Ramos (cell line): ENCODE measurements around the gene SYNGR3.

Experiments used
- in situ Hi-C: fragments of 300-500 bp; cut with MboI; formaldehyde crosslinking; loops from one replicate; pipeline ENCODE4 v1.14.3; 2022; ENCODE audit warnings: low sequenced_read_pairs; ENCODE audit not compliant: unreplicated experiment

The SYNGR3 gene

DNA sequence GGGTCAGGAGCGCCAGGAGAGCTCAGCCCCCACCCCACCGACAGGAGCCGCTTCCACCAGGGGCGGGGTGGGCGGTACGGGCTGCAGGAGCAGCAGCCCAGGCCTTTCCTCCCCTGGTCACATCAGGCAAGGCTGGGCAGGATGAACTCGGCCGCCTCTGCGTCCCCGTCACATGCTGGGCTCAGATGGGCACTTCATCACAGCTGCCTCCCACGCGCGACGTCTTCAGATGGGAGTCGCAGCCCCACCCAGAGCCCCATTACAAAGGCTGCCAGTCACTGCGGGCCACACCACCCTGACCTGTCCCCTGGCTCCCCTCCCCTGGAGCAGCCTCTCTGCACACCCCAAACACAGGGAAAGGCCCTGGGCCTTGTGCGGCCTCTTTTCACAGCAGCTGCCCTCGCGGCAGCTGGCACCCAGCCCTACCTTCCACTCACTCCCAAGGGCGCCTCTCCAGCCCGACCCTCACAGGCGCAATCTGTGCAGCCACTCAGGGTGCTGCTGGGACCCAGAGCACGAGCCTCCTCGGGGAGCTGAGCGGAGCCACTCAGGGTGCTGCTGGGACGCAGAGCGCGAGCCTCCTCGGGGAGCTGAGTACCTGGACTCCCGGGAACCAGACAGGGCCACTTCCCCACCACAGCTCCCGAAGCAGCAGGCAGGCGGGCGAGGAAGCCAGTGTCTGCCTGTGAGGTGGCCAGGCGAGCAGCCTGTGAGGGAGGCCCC, 15.2 kb downstream of the SYNGR3 start:
- in situ Hi-C loops: loop anchor here (25.0 kb wide), 1 partner anchor 507 kb away; the partner anchor contains the start of genes AMDHD2 and ATP6V0C

DNA sequence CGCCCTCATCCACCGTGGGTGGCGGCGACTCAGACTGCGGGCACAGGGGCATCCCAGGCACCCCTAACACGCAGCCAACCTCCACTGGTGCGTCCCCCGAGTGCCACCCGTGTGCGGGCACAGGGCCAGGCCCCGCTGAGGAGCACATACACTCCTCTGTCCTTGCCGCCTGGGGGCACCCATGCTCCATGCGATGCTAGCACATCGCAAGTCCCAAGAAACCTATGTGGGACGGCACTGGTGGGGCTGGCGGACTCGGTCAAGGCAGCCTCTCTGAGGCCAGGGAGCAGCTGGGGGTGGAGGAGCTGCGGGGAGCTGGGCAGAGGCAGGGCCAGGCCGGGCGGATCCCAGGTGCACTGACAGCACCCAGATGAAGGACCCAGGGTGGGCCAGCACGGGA, 15.9 kb downstream of the SYNGR3 start:
- in situ Hi-C loops: loop anchor here (25.0 kb wide), 1 partner anchor 507 kb away; the partner anchor contains the start of genes AMDHD2 and ATP6V0C

DNA sequence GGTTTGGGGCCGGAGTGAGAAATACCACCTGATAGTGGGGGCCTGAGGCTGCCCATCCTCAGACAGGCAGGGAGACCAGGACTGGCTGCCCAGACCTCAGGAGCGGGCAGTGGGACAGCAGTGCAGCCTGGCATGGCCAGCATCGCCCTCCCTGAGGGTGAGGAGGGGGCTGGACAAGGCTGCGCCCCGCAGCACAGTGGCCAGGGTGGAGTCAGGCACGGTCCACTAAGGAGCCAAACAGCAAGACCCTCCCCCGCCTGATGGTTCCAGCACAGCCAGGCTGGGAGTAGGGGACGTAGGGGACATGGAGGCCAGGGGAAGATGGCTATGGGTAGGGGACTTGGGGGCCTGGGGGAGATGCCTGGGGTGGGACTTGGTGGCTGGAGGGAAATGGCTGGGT, 16.5 kb downstream of the SYNGR3 start:
- in situ Hi-C loops: loop anchor here (25.0 kb wide), 1 partner anchor 506 kb away; the partner anchor contains the start of genes AMDHD2 and ATP6V0C

DNA sequence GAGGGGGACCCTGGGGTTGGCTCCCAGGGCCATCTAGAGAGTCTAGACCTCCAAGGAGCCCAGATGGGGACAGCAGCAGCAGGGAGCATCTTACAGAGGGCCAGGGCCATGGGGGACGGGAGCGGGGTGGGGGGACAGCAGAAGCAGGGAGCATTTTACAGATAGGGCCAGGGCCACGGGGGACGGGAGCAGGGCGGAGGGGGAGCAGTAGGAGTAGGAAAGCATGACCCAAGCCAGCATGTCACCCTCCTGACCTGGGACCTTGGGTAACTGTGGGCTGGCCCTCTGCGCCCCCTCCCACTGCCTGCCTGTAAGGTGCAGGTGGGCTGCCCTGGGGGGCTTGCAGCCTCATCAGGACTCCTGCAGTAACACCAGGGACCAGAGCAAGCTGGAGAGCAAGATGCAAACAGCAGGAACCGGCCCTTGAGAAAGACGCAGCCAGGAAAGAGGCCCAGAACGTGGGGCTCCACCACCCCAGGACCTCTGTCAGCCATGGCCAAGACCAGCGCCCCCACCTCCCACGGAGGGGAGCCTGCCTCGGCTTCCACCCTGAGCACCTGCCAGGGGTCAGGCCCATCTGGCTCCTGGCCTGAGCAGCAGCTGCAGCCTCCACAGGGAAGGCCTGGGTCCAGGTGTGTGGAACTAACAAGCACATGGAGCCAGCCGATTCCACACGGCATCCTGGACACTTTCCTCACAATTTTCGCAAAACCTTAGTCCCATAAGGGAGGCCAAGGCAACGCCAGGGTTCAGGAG, 17.5 kb downstream of the SYNGR3 start:
- in situ Hi-C loops: loop anchor here (25.0 kb wide), 1 partner anchor 505 kb away; the partner anchor contains the start of genes AMDHD2 and ATP6V0C

DNA sequence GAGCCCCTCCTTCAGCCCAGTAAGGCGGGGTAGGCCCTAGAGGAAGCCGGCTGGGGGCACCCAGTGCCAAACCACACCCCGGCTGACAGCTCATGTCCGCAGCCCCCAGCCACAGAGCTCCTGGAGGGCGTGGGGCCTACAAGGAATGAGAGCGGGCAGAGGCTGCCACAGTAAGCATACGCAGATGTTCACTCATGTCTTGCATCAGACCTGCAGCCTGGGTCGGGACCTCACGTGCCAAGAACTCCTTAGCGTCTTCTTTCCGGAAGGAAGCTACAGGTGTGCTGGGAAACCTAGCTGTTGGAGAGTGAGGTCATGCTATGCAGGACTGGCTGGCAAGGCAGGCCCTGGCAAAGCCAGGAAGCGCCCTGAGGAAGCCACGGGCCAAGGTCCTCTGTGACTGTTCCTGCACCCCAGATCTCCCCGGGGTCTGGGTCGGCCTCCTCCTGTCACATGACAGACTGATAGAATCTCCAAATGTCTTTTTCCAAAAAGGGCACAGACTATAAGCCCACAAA, 18.3 kb downstream of the SYNGR3 start:
- in situ Hi-C loops: loop anchor here (25.0 kb wide), 1 partner anchor 504 kb away; the partner anchor contains the start of genes AMDHD2 and ATP6V0C

DNA sequence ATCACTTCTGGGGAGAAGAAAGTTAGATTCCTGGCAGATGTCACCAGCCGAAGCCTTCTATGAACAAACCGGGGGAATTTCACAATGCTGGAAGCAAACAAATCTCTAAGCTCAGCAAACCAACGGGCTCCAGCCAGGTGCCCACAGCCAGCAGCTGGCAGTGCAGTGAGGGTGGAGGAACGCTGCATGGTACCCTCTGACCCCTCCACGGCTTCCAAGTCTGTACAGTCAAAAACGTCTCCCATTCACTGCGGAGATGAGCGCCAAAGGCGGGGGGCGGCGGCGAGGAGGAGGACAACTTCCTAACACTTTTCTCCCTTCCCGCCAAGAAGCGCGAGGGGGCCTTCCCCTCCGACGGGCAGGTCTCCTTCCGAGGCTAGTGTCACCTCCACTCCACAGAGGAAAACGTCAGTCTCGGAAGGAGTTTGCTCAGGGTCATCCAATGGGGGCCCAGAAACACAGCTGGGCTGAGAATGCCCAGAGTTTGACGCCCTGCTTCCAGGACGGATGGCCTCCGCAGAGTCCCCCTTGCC, 18.9 kb downstream of the SYNGR3 start:
- in situ Hi-C loops: loop anchor here (25.0 kb wide), 1 partner anchor 504 kb away; the partner anchor contains the start of genes AMDHD2 and ATP6V0C

DNA sequence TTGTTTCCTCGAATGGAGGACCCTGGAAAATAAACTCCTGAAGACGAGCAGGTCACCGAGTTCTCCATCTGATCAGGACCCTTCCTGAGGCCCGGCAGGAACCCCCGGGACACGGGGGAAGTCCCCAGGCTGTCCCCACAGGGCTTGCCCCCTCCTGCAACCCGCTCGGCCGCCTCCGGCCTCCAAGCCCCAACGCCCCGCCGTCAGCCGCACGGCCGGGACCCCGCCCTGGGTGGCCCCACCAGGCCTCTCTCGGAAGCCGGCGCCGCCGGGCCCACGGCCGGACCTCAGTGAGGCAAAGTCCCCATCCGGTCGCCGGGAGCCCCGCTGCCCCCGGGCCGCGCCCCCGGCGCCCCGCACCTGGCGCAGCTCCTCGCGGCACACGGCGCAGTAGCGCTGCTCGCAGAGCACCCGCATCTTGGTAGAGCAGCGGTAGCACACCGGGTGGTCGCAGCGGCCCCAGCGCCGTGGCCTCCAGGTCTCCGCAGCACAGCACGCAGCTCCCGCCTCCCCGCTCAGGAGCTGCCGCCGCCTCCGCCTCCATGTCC, 19.5 kb downstream of the SYNGR3 start:
- in situ Hi-C loops: loop anchor here (25.0 kb wide), 1 partner anchor 503 kb away; the partner anchor contains the start of genes AMDHD2 and ATP6V0C

DNA sequence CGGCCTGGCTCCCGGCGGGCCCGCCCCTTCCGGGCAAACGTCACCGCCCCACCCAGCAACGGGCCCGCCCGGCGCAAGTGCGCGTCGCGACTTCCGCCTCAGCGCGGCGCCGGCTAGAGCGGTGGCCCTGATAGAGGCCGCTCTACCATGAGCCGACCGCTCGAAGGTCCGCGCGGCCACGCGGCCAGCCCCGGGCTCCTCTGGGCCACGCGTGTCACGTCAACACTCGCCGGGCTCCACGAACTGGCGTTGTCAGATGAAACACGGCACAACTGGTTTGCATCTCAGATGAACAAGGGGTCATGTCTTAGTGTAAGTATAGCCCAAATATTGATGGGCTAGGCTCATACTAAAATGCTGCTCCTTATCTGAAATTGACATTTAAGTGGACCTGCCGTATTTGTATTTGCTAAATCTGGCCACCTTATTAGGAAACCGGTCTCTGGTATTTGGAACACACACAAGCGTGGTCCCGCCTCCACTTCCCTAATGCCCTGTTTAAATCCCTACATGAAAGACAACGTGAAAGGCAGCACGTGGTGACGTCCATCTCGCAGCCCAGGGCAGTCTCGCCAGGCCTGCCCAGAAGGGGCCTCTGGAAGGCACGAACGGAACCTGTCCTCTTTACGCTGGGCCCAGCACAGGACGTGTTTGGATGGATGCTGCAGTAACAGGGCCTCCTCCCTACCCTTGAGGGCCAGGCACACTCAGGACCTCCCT, 20.2 kb downstream of the SYNGR3 start, which contains the start of gene ZNF598:
TSS of gene ZNF598 (minus strand) at position 31 of the 720 bp plus-strand sequence.
- in situ Hi-C loops: loop anchor here (25.0 kb wide), 1 partner anchor 502 kb away; the partner anchor contains the start of genes AMDHD2 and ATP6V0C

DNA sequence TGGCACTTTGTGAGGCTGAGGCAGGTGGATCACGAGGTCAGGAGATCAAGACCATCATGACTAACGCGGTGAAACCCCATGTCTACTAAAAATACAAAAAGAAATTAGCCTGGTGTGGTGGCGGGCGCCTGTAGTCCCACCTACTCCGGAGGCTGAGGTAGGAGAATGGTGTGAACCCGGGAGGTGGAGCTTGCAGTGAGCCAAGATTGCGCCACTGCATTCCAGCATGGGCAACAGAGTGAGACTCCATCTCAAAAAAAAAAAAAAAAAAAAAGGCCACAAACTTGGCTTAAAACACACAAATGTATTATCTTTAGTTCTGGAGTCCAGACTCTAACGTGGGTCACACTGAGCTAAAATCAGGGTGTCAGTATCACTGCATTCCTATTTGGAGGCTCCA, 22.0 kb downstream of the SYNGR3 start:
- in situ Hi-C loops: loop anchor here (25.0 kb wide), 1 partner anchor 501 kb away; the partner anchor contains the start of genes AMDHD2 and ATP6V0C

DNA sequence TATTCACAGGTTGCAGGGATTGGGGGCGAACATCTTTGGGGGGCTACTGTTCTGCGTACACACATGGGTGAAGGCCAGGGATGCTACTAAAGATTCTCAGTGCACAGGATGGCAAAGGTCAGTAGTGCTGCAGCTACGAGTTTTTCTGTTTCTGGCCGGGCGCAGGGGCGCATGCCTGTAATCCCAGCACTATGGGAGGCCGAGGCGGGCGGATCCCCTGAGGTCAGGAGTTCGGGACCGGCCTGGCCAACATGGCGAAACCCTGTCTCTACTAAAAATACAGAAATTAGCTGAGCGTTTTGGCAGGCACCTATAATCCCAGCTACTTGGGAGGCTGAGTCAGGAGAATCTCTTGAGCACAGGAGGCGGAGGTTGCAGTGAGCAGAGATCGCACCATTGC, 23.8 kb downstream of the SYNGR3 start:
- in situ Hi-C loops: loop anchor here (25.0 kb wide), 1 partner anchor 499 kb away; the partner anchor contains the start of genes AMDHD2 and ATP6V0C

DNA sequence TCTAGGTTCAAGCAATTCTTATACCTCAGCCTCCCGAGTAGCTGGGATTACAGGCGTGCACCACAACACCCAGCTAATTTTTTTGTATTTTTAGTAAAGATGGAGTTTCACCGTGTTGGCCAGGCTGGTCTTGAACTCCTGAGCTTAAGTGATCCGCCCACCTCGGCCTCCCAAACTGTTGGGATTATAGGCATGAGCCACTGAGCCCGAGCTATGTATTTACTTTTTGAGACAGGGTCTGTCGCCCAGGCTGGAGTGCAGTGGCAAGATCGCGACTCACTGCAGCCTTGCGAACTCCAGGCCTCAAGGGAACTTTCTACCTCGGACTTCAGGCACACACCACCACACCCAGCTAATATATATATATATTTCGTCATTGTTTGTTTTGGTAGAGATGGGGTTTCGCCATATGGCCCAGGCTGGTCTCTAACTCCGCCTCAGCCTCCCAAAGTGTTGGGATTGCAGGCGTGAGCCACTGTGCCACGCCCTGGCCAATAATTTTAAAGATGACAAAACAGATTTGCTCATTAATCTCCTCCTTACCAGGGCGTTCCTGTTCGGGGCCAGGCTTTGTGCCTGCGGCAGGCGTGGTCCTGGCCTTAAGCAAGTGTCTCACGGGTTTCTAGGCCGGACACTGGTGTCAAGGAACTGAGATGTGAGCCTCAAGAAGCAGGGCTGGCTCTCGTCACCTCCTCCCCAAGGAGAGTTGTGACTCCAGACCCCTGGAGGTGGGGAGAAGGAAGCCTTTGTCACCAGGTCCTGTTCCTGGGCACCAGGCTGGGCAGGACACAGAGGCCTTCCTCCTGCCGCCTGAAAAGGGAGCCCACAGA, 25.6 kb downstream of the SYNGR3 start:
- in situ Hi-C loops: loop anchor here (25.0 kb wide), 1 partner anchor 497 kb away; the partner anchor contains the start of genes AMDHD2 and ATP6V0C

DNA sequence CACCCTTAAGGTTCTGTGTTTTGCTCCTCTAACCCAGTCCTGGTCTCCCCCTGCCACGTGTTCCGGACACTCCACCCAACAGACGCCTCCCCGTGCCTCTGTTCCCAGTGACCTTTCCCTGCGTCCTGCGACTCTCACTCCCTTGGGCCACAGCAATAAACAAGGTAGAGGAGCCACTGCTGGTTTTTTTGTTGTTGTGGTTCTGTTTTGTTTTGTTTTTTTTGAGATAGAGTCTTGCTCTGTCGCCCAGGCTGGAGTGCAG, 26.1 kb downstream of the SYNGR3 start:
- in situ Hi-C loops: loop anchor here (25.0 kb wide), 1 partner anchor 496 kb away; the partner anchor contains the start of genes AMDHD2 and ATP6V0C

DNA sequence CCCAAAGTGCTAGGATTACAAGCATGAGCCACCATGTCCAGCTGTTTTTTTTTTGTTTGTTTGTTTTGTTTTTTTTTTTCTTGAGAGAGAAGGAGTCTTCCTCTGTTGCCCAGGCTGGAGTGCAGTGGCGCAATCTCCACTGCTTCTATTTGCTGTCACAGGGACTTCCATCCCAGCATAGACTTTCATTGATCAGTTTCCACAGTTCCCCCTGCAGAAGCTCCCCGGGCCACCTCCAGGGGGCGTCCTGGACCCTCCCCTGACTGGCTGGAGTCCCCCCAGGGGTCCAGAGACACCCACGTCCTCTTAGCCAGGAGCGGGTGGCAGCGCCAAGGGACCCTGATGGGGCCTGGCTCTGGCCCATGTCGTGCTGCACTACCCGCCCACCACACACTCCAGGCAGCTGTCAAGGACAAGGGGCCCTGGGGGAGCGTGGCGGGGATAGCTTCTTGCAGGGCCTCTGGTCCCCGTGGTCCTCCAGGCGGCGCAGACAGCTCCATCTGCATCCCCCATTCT, 26.7 kb downstream of the SYNGR3 start:
- in situ Hi-C loops: loop anchor here (25.0 kb wide), 1 partner anchor 496 kb away; the partner anchor contains the start of genes AMDHD2 and ATP6V0C

DNA sequence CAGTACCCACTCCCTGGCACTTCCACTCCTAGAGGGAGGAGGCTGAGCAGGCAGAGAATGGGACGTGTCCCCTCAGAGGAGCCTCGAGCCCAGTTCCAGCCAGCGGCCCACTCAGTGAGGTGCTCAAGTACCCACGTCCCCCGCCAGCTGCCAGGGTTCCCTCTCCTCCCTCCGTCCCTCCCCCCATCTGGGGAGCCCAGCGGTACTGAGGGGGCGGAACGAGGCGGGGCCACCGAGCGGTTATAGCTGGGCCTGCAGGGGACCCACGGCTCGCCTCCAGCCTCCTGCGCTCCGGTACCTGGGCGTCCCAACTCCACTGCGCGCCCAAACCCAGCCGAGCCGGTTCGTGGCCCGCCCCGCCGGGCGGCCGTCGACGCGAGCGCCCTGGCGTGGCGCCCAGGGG, 29.7 kb downstream of the SYNGR3 start, which contains the start of gene NPW:
TSS of gene NPW (plus strand) at position 268 of the 403 bp plus-strand sequence.
- in situ Hi-C loops: loop anchor here (25.0 kb wide), 1 partner anchor 493 kb away; the partner anchor contains the start of genes AMDHD2 and ATP6V0C

DNA sequence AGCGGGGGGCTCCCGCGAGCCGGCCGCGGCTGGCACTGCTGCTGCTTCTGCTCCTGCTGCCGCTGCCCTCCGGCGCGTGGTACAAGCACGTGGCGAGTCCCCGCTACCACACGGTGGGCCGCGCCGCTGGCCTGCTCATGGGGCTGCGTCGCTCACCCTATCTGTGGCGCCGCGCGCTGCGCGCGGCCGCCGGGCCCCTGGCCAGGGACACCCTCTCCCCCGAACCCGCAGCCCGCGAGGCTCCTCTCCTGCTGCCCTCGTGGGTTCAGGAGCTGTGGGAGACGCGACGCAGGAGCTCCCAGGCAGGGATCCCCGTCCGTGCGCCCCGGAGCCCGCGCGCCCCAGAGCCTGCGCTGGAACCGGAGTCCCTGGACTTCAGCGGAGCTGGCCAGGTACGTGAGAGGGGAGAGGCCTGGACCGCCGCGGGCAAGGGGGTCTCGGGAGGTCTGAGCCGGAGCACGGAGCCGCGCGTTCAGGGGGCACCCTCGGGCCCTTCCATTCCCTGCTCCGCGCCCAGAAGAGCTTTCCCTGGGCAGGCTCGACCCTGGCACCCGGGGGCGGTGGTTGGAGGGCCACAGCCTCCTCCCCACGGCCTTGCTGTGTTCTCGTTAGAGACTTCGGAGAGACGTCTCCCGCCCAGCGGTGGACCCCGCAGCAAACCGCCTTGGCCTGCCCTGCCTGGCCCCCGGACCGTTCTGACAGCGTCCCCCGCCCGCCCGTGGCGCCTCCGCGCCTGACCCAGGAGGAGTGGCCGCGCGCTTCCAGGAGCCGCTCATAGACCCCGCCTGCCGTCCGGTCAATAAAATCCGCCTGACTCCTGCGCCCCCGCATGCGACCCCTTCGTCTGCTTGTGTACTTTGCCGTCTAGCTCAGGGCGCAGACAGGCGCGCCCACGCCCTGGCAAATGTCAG, 30.4 kb downstream of the SYNGR3 start:
- in situ Hi-C loops: loop anchor here (5.0 to 25.0 kb wide), 2 partner anchors 127 to 492 kb away; partner anchors contain the start of genes AMDHD2, ATP6V0C and RAB26

DNA sequence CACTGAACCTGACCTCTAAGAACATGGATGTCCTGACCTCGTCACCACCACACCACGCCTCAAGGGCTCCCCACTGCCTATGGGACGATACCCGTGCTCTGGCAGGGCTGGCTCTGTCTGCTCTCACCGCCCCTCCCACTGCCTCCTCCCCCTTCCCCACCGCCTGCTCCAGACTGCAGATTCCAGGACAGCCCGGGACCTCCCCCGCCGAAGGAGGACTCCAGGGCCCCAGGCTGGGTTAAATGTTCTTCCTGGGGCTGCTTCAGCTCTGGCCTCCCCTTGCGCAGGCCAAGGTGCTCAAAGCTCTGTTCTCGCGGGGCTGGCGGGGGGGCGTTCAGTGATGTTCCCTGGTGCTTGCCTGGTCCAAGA, 32.9 kb downstream of the SYNGR3 start:
- in situ Hi-C loops: loop anchor here (5.0 to 25.0 kb wide), 2 partner anchors 125 to 490 kb away; partner anchors contain the start of genes AMDHD2, ATP6V0C and RAB26
